Rectal smooth muscle tissue (tissue), 1 donor: ENCODE data around the gene EFHB.
A peak's percentile ranks its signal among the peaks of the same experiment; 100 is the strongest.
"Not testable (repeated sequence)": the region's sequence is repeated elsewhere in the genome, so short reads cannot be mapped to it uniquely, and the experiment has no call there.

Source experiments
- H3K27ac ChIP-seq: one replicate; pipeline ENCODE4 v1.7.0; 2013; ENCODE audit warnings: low read depth, low read length, inconsistent platforms
- H3K27me3 ChIP-seq: one replicate; pipeline ENCODE4 v1.7.0; 2013; ENCODE audit warnings: low read length; ENCODE audit not compliant: control insufficient read depth, insufficient read depth
- H3K36me3 ChIP-seq: one replicate; pipeline ENCODE4 v1.7.0; 2013; ENCODE audit warnings: low read length; ENCODE audit not compliant: control insufficient read depth, insufficient read depth
- H3K4me1 ChIP-seq: one replicate; pipeline ENCODE4 v1.7.0; 2013; ENCODE audit warnings: low read length; ENCODE audit not compliant: control insufficient read depth, insufficient read depth
- H3K4me3 ChIP-seq: one replicate; pipeline ENCODE4 v1.7.0; 2013; ENCODE audit warnings: low read length
- H3K9ac ChIP-seq: one replicate; pipeline ENCODE4 v1.7.0; 2013; ENCODE audit warnings: low read length

The EFHB gene

GRCh38 chr3:19911452-19911851, 22.6 kb downstream of the EFHB start:
- Histone ChIP-seq H3K4me3 (no peak overlapping the region), H3K9ac (no peak overlapping the region), H3K27ac (no peak overlapping the region), H3K36me3 (no peaks in the 10 kb centered on the region), H3K27me3 (no peaks in the 10 kb centered on the region), H3K4me1 (no peaks in the 10 kb centered on the region)

GRCh38 chr3:19907523-19907922, 26.5 kb downstream of the EFHB start:
- no peak overlapping the region for H3K27ac ChIP-seq
- H3K27me3 ChIP-seq = no peaks in the 10 kb centered on the region
- no peaks in the 10 kb centered on the region for H3K36me3 ChIP-seq
- H3K4me3 ChIP-seq = no peak overlapping the region
- H3K9ac ChIP-seq = no peak overlapping the region
- H3K4me1 ChIP-seq = no peaks in the 10 kb centered on the region

GRCh38 chr3:19903649-19904048, 30.4 kb downstream of the EFHB start:
- no peak overlapping the region for H3K4me3 ChIP-seq
- no peaks in the 10 kb centered on the region for H3K27me3 ChIP-seq
- no peak overlapping the region for H3K9ac ChIP-seq
- H3K4me1 ChIP-seq = no peaks in the 10 kb centered on the region
- H3K27ac ChIP-seq = no peak overlapping the region
- no peaks in the 10 kb centered on the region for H3K36me3 ChIP-seq

DNA sequence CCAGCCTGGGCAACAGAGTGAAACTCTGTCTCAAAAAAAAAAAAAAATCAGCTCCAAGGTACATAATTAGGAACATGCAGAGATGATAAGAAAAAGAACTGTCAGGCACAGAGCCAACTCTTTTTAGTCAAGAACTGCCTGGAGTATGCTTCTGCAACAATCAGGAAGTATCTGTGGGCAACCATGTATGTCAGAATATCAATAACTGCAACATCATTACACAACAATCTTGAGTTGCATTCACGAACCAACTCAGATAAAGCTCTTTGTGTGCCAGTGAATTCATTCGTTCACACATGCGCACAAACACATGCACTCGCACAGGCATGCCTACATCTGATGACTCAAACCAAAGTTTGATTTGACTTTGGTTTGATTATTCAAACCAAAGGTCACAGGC, 32.1 kb downstream of the EFHB start:
- Histone ChIP-seq H3K27ac (no peak overlapping the region), H3K9ac (no peak overlapping the region), H3K36me3 (no peaks in the 10 kb centered on the region), H3K27me3 (no peaks in the 10 kb centered on the region), H3K4me3 (no peak overlapping the region), H3K4me1 (no peaks in the 10 kb centered on the region)

DNA sequence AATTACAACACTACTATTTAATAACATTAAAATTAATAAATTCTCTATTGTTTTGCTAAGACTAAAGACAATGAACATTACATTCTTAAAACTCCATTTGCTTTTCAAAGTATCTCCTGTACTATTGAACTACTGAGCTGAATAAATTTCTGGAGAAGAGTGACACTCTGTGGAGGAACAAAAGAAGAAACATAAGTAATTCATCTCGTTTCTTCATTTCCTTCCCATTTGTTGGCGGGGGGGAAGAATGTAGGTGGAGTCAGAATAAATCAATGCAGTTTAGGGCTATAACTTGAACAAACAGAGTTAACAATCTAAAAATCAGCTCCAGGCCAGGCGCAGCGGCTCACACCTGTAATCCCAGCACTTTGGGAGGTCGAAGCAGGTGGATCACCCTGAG, 32.7 kb downstream of the EFHB start:
- Histone ChIP-seq H3K4me1 (no peaks in the 10 kb centered on the region), H3K27ac (no peak overlapping the region), H3K27me3 (no peaks in the 10 kb centered on the region), H3K36me3 (no peaks in the 10 kb centered on the region), H3K4me3 (no peak overlapping the region), H3K9ac (no peak overlapping the region)

DNA sequence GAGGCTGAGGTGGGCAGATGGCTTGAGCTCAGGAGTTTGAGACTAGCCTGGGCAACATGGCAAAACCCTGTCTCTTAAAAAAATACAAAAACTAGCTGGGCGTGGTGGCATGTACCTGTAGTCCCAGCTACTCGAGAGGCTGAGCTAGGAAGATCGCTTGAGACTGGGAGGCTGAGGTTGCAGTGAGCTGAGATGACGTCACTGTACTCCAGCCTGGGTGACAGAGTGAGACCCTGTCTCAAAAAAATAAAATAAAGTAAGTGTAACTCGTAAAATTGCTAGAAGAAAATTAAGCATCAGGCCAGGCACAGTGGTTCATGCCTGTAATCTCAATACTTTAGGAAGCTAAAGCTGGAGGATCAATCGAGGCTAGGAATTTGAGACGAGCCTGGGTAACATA, 34.2 kb downstream of the EFHB start:
- not testable (repeated sequence) for H3K4me3 ChIP-seq

GRCh38 chr3:19899264-19899663, 34.8 kb downstream of the EFHB start:
- Histone ChIP-seq H3K9ac (no peak overlapping the region), H3K4me3 (no peak overlapping the region), H3K36me3 (no peaks in the 10 kb centered on the region), H3K27ac (no peak overlapping the region), H3K4me1 (no peaks in the 10 kb centered on the region), H3K27me3 (no peaks in the 10 kb centered on the region)

More for the DNA sequence above, 34.2 kb downstream of the EFHB start:
- not testable (repeated sequence) for H3K36me3 ChIP-seq, H3K27ac ChIP-seq, H3K27me3 ChIP-seq, H3K4me1 ChIP-seq, H3K9ac ChIP-seq

- H3K36me3 ChIP-seq = no peaks in the 10 kb centered on the region
- no peaks in the 10 kb centered on the region for H3K27me3 ChIP-seq
- H3K9ac ChIP-seq = no peak overlapping the region
- H3K4me3 ChIP-seq = no peak overlapping the region
- no peak overlapping the region for H3K27ac ChIP-seq
- H3K4me1 ChIP-seq = no peaks in the 10 kb centered on the region
Measured at GRCh38 chr3:19898721-19899120, 35.3 kb downstream of the EFHB start.

GRCh38 chr3:19891740-19892139, 42.3 kb downstream of the EFHB start:
- Histone ChIP-seq H3K36me3 (no peaks in the 10 kb centered on the region), H3K27me3 (no peaks in the 10 kb centered on the region), H3K4me3 (no peak overlapping the region), H3K9ac (no peak overlapping the region), H3K27ac (no peak overlapping the region), H3K4me1 (peaks cover 3% of the 10 kb centered on the region)

DNA sequence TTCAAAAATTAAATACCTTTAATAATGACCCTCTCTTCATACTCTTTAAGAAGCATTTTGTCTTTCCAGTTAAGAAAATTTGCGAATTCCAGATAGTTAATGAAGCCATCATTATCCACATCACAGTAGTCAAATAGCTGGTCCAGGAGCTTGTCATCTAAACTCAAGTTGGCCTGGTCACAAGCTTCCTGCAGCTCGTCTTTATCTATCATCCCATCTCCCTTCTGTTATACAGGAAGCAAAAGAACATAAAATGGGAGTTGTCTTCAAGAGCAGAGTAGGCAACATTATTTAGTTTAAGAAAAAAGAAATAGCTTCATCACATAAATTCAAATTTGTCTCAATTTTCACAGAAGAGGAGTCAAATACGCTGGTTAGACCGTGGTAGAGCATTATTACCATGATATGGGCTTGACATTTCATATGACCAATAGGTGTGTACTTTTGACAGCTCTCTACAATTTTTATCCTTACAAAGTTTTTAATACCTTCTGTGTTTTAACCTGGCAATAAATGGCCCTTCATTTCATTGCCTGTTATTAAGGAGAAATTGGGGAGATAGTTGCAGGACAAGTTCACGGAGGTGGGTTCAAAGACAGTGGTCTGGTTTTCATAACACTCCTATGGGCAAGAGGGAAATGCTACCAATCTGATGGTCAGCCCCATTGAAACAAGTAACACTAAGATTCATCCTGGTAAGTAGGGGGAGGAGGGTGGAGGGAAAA, 45.4 kb downstream of the EFHB start:
- peaks cover 3% of the 10 kb centered on the region for H3K4me1 ChIP-seq
- H3K27ac ChIP-seq = peak overlapping the region; percentile 21
- H3K36me3 ChIP-seq = no peaks in the 10 kb centered on the region
- no peak overlapping the region for H3K4me3 ChIP-seq
- H3K9ac ChIP-seq = no peak overlapping the region
- no peaks in the 10 kb centered on the region for H3K27me3 ChIP-seq

DNA sequence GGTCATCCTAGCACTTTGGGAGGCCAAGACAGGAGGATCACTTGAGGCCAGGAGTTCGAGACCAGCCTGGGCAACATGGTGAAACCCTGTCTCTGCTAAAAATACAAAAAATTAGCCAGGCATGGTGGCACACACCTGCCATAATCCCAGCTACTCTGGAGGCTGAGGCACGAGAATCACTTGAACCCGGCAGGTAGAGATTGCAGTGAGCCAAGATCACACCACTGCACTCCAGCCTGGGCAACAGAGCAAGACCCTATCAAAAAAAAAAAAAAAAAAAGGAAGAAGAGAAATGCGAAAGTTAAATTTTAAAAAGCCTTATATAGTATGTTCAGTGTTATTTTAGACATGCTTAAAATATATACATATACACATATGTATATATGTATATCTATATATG, 46.9 kb downstream of the EFHB start:
- not testable (repeated sequence) for H3K4me1 ChIP-seq, H3K4me3 ChIP-seq, H3K9ac ChIP-seq, H3K27me3 ChIP-seq, H3K36me3 ChIP-seq, H3K27ac ChIP-seq

DNA sequence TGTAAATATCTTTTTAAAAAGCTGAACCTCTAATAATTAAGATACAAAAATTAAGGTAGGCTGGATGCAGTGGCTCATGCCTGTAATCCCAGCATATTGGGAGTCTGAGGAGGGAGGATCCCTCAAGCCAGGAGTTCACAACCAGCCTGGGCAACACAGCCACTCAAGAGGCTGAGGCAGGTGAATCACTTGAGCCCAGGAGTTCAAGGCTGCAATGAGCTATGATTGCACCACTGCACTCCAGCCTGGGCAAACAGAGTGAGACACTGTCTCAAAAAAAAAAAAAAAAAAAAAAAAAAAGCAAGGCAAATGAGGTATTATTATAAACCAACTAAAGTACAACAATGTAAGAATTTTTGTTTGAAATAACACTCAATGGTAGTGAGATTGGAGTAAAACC, 47.6 kb downstream of the EFHB start:
- peaks cover 3% of the 10 kb centered on the region for H3K4me1 ChIP-seq
- no peak overlapping the region for H3K27ac ChIP-seq
- H3K27me3 ChIP-seq = no peaks in the 10 kb centered on the region
- no peak overlapping the region for H3K9ac ChIP-seq
- H3K4me3 ChIP-seq = no peak overlapping the region
- H3K36me3 ChIP-seq = no peaks in the 10 kb centered on the region

GRCh38 chr3:19885468-19885867, 48.5 kb downstream of the EFHB start:
- Histone ChIP-seq H3K27ac (no peak overlapping the region), H3K4me1 (peaks cover 3% of the 10 kb centered on the region), H3K9ac (no peak overlapping the region), H3K36me3 (no peaks in the 10 kb centered on the region), H3K4me3 (no peak overlapping the region), H3K27me3 (no peaks in the 10 kb centered on the region)
